ENCODE data around the gene ROBO2.

DNA sequence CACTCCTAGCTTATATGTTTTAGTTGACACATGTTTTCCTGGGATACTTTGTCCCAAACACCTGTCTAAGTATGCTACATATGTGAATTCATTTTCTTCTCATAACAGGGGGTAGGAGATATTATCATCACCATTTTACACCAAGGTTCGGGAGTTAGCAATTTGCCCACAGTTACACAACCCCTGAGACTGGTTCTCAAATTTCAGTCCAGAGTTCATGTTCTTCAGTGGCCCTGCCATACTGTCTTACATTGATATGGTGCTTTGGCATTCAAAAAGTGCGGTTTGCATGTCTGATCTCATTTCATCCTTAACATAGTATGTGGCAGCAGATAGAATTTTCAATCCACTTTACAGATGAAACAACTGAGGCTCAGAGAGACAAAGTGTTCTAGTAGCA is 38.4 kb downstream of the ROBO2 start:
- TF ChIP-seq, protein P1, sequence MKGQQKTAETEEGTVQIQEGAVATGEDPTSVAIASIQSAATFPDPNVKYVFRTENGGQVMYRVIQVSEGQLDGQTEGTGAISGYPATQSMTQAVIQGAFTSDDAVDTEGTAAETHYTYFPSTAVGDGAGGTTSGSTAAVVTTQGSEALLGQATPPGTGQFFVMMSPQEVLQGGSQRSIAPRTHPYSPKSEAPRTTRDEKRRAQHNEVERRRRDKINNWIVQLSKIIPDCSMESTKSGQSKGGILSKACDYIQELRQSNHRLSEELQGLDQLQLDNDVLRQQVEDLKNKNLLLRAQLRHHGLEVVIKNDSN (IDR thresholded peaks at IDR 0.05; ENCODE audit: borderline replicate concordance, extremely low read length, insufficient read depth, low read depth, low read length): no peak
- no peak for TF ChIP-seq POLR2A (IDR thresholded peaks at IDR 0.05; ENCODE audit: low read depth, low read length)
- TF ChIP-seq EZH2 (IDR thresholded peaks at IDR 0.05; ENCODE audit: borderline replicate concordance, control insufficient read depth, low read depth, low read length): no peak
- no peak for TF ChIP-seq NFIC (IDR thresholded peaks at IDR 0.05; ENCODE audit: low read depth, low read length)
- TF ChIP-seq, protein P2, sequence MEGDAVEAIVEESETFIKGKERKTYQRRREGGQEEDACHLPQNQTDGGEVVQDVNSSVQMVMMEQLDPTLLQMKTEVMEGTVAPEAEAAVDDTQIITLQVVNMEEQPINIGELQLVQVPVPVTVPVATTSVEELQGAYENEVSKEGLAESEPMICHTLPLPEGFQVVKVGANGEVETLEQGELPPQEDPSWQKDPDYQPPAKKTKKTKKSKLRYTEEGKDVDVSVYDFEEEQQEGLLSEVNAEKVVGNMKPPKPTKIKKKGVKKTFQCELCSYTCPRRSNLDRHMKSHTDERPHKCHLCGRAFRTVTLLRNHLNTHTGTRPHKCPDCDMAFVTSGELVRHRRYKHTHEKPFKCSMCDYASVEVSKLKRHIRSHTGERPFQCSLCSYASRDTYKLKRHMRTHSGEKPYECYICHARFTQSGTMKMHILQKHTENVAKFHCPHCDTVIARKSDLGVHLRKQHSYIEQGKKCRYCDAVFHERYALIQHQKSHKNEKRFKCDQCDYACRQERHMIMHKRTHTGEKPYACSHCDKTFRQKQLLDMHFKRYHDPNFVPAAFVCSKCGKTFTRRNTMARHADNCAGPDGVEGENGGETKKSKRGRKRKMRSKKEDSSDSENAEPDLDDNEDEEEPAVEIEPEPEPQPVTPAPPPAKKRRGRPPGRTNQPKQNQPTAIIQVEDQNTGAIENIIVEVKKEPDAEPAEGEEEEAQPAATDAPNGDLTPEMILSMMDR (IDR thresholded peaks at IDR 0.05 in 2 of 3, conservative IDR thresholded peaks at IDR 0.05 in 1 of 3; ENCODE audit: control insufficient read depth in 2 of 3, extremely low read depth in 1 of 3, insufficient read depth in 1 of 3, low read depth in 3 of 3, low read length in 3 of 3): no peak
- no peak for TF ChIP-seq HDAC2 (IDR thresholded peaks at IDR 0.05)

All from GM12878 (cell line).